H1 (cell line): ENCODE data around the gene QSER1. TPM values are rescaled to one million over a fixed set of nuclear protein-coding genes. Genes with fewer than 3 reads are reported as not detected.

Experiments used
- CTCF ChIA-PET: fragments of 300-600 bp; sonication (Branson Sonifier 250); formaldehyde crosslinking; loops from one replicate; lab custom pipeline; 2021; ENCODE audit not compliant: partially characterized antibody; lab: Charles Lee
- POLR2A ChIA-PET: fragments of 300-600 bp; sonication (Branson Sonifier 250); formaldehyde crosslinking; loops from one replicate; lab custom pipeline; 2021; ENCODE audit warnings: inconsistent platforms; ENCODE audit not compliant: partially characterized antibody; lab: Charles Lee
- DNase-seq, 2 experiments: peaks; one replicate each; pipeline versions ENCODE4 v3.0.0 to v3.0.0-alpha.2; 2010 to 2022; ENCODE audit warnings: low spot score in 2 of 2, low read depth in 1 of 2, mixed read lengths in 1 of 2
- FAIRE-seq: peaks from 2 replicates; lab custom pipeline; 2011; peaks lifted over from hg19 to GRCh38; lab: Jason Lieb, UNC
- H2AFZ ChIP-seq: 2 replicates; pipeline ENCODE4 v1.8.1; 2012; ENCODE audit warnings: low read length, inconsistent platforms
- H2AK5ac ChIP-seq: 2 replicates; pipeline ENCODE4 v1.6.1; 2013; ENCODE audit warnings: low read depth, low read length
- H2BK120ac ChIP-seq: replicated peaks from 2 replicates; pipeline ENCODE3; 2013; ENCODE audit warnings: low read depth, low read length, inconsistent platforms
- H2BK12ac ChIP-seq: 2 replicates; pipeline ENCODE4 v1.6.1; 2013; ENCODE audit warnings: low read depth, low read length
- H2BK15ac ChIP-seq: 2 replicates; pipeline ENCODE4 v1.6.1; 2013; ENCODE audit warnings: low read length
- H2BK20ac ChIP-seq: 2 replicates; pipeline ENCODE4 v1.6.1; 2013; ENCODE audit warnings: low read length
- H2BK5ac ChIP-seq: 2 replicates; pipeline ENCODE4 v1.6.1; 2013; ENCODE audit warnings: low read depth, low read length
- H3K14ac ChIP-seq: 2 replicates; pipeline ENCODE4 v1.6.1; 2013; ENCODE audit warnings: inconsistent platforms; ENCODE audit not compliant: insufficient read length
- H3K18ac ChIP-seq: 2 replicates; pipeline ENCODE4 v1.6.1; 2013; ENCODE audit warnings: low read length; ENCODE audit errors: extremely low read depth
- H3K23ac ChIP-seq: 2 replicates; pipeline ENCODE4 v1.6.1; 2013; ENCODE audit warnings: inconsistent platforms; ENCODE audit not compliant: insufficient read length
- H3K23me2 ChIP-seq: 2 replicates; pipeline ENCODE4 v1.6.1; 2013; ENCODE audit warnings: low read depth, low read length
- H3K27ac ChIP-seq: 2 replicates; pipeline ENCODE4 v1.6.1; 2011; ENCODE audit warnings: low read depth, low read length, inconsistent platforms
- H3K27me3 ChIP-seq, 4 experiments: replicated peaks in 1 of 4; 1 replicate in 1 of 4; 2 replicates in 3 of 4; pipeline versions ENCODE4 v1.6.1 to v1.8.1; 2011 to 2013; ENCODE audit warnings: low read length in 3 of 4, mild to moderate bottlenecking in 3 of 4, inconsistent platforms in 2 of 4, mixed read lengths in 2 of 4, moderate library complexity in 1 of 4; ENCODE audit not compliant: control insufficient read depth in 3 of 4, insufficient read depth in 3 of 4; ENCODE audit errors: extremely low read depth in 1 of 4
- H3K36me3 ChIP-seq, 4 experiments: 2 replicates each; pipeline versions ENCODE4 v1.6.1 to v1.8.1; 2011 to 2013; ENCODE audit warnings: mild to moderate bottlenecking in 4 of 4, low read length in 3 of 4, moderate library complexity in 2 of 4, control low read depth in 1 of 4, inconsistent platforms in 1 of 4; ENCODE audit not compliant: insufficient read depth in 4 of 4, control insufficient read depth in 2 of 4
- H3K4ac ChIP-seq: replicated peaks from 2 replicates; pipeline ENCODE3; 2013; ENCODE audit warnings: low read length, low read depth, mixed read lengths, inconsistent platforms; ENCODE audit not compliant: insufficient read length
- H3K4me1 ChIP-seq, 4 experiments: replicated peaks in 1 of 4; 1 replicate in 1 of 4; 2 replicates in 3 of 4; pipeline versions ENCODE4 v1.6.1 to v1.8.1; 2011 to 2013; ENCODE audit warnings: low read length in 3 of 4, inconsistent platforms in 2 of 4, mixed read lengths in 1 of 4; ENCODE audit not compliant: insufficient read depth in 4 of 4, control insufficient read depth in 3 of 4
- H3K4me2 ChIP-seq, 2 experiments: 2 replicates each; pipeline versions ENCODE4 v1.6.1 to v1.8.1; 2011 to 2013; ENCODE audit warnings: low read depth in 2 of 2, low read length in 2 of 2, control low read depth in 1 of 2, inconsistent platforms in 1 of 2, mild to moderate bottlenecking in 1 of 2; ENCODE audit not compliant: insufficient read depth in 1 of 2
- H3K4me3 ChIP-seq, 4 experiments: fragments of 200-600, 300-600 bp in 1 of 4; sonication (generic), shearing (Covaris generic), sonication (Bioruptor Twin) in 1 of 4; 2 replicates each; pipeline versions ENCODE4 v1.5.1 to v1.8.1; 2011 to 2016; ENCODE audit warnings: low read length in 4 of 4, low read depth in 3 of 4, control low read depth in 2 of 4, inconsistent platforms in 2 of 4, mild to moderate bottlenecking in 2 of 4, mixed read lengths in 1 of 4, moderate library complexity in 1 of 4; ENCODE audit not compliant: insufficient read depth in 2 of 4; ENCODE audit errors: extremely low read depth in 1 of 4
- H3K56ac ChIP-seq: replicated peaks from 2 replicates; pipeline ENCODE3; 2013; ENCODE audit warnings: low read depth, mild to moderate bottlenecking, mixed read lengths, low read length, inconsistent platforms; ENCODE audit not compliant: insufficient read length
- H3K79me1 ChIP-seq: 2 replicates; pipeline ENCODE4 v1.6.1; 2013; ENCODE audit warnings: low read depth, low read length, control low read depth
- H3K79me2 ChIP-seq, 2 experiments: 2 replicates each; pipeline versions ENCODE4 v1.6.1 to v1.8.1; 2012 to 2013; ENCODE audit warnings: low read length in 2 of 2, mild to moderate bottlenecking in 2 of 2, inconsistent platforms in 1 of 2; ENCODE audit not compliant: insufficient read depth in 2 of 2, control insufficient read depth in 1 of 2
- H3K9ac ChIP-seq, 4 experiments: replicated peaks in 1 of 4; 1 replicate in 1 of 4; 2 replicates in 3 of 4; pipeline versions ENCODE4 v1.6.1 to v1.8.1; 2011 to 2013; ENCODE audit warnings: low read depth in 3 of 4, low read length in 3 of 4, control low read depth in 2 of 4, mild to moderate bottlenecking in 2 of 4, moderate library complexity in 2 of 4, inconsistent platforms in 1 of 4; ENCODE audit errors: extremely low read depth in 1 of 4
- H3K9me3 ChIP-seq, 2 experiments: 2 replicates each; pipeline versions ENCODE4 v1.6.1 to v1.8.1; 2012 to 2013; ENCODE audit warnings: mild to moderate bottlenecking in 2 of 2, moderate library complexity in 2 of 2, control low read depth in 1 of 2, inconsistent platforms in 1 of 2, low read depth in 1 of 2, low read length in 1 of 2, mixed read lengths in 1 of 2; ENCODE audit not compliant: insufficient read depth in 2 of 2
- H4K20me1 ChIP-seq, 2 experiments: replicated peaks in 1 of 2; 2 replicates each; pipeline versions ENCODE3 to v1.8.1; 2011 to 2013; ENCODE audit warnings: inconsistent platforms in 2 of 2, low read length in 2 of 2, mild to moderate bottlenecking in 1 of 2; ENCODE audit not compliant: insufficient read depth in 2 of 2, control insufficient read depth in 1 of 2
- H4K5ac ChIP-seq: 2 replicates; pipeline ENCODE4 v1.6.1; 2013; ENCODE audit warnings: low read length, low read depth, mixed read lengths, inconsistent platforms; ENCODE audit not compliant: insufficient read length
- H4K8ac ChIP-seq: 2 replicates; pipeline ENCODE4 v1.8.0; 2013; ENCODE audit warnings: mild to moderate bottlenecking, moderate library complexity, low read length, inconsistent platforms; ENCODE audit not compliant: insufficient read depth; ENCODE audit errors: extremely low read depth
- H4K91ac ChIP-seq: replicated peaks from 2 replicates; pipeline ENCODE3; 2013; ENCODE audit warnings: low read length, mixed read lengths, inconsistent platforms; ENCODE audit not compliant: insufficient read length
- MAX ChIP-seq: IDR thresholded peaks from 2 replicates; pipeline ENCODE4 v1.6.1; 2012; ENCODE audit warnings: inconsistent platforms
- POLR2A ChIP-seq, 2 experiments: IDR thresholded peaks; 1 replicate in 1 of 2; 2 replicates in 1 of 2; pipeline ENCODE4 v1.6.1; 2011; ENCODE audit warnings: low read depth in 2 of 2, low read length in 2 of 2, mild to moderate bottlenecking in 2 of 2; ENCODE audit errors: control extremely low read depth in 1 of 2
- POLR2AphosphoS5 ChIP-seq: IDR thresholded peaks from 2 replicates; pipeline ENCODE4 v1.6.1; 2011; ENCODE audit warnings: low read depth, low read length
- POU5F1 ChIP-seq: IDR thresholded peaks from 2 replicates; pipeline ENCODE4 v1.6.1; 2011; ENCODE audit warnings: low read depth, mild to moderate bottlenecking, low read length, moderate library complexity
- RNF2 ChIP-seq: fragments of 200-900, 300-1000 bp; sonication (generic); IDR thresholded peaks from 2 replicates; pipeline ENCODE4 v1.7.1; 2016; ENCODE audit warnings: borderline replicate concordance, low read depth, mild to moderate bottlenecking, antibody characterized with exemption, low read length; ENCODE audit not compliant: poor library complexity, severe bottlenecking; ENCODE audit errors: missing control alignments
- TCF12 ChIP-seq: IDR thresholded peaks from 2 replicates; pipeline ENCODE4 v1.6.1; 2011; ENCODE audit warnings: low read depth, mild to moderate bottlenecking, low read length
- WGBS, 2 experiments: shearing (Covaris generic) in 1 of 2; methylation state at CpG; one replicate each; pipeline versions ENCODE4 v1.1.6 to v1.1.7; 2013 to 2015; ENCODE audit warnings: low lambda C conversion rate in 2 of 2, mixed read lengths in 2 of 2, inconsistent platforms in 1 of 2, low coverage in 1 of 2, missing lambda C conversion rate in 1 of 2; ENCODE audit not compliant: insufficient replicate concordance in 2 of 2, insufficient coverage in 1 of 2, insufficient read length in 1 of 2; ENCODE audit errors: extremely low coverage in 1 of 2, missing lambda C conversion rate in 1 of 2; 5-methylcytosine and 5-hydroxymethylcytosine counted together
- polyA plus RNA-seq, 7 experiments: library from polyadenylated mRNA; depleted of rRNA in 3 of 7; stranded (reverse) in 5 of 7; unstranded in 2 of 7; fragments of >200 nt in 5 of 7; fragments of 200-250 nt in 2 of 7; gene quantifications; 1 replicate in 5 of 7; 2 replicates in 1 of 7; 4 replicates in 1 of 7; pipeline versions ENCODE4 v1.2.1 to v1.2.3, GENCODE V29; 2011 to 2013; ENCODE audit warnings: missing spikeins in 2 of 7, mixed read lengths in 2 of 7
- total RNA-seq: library from RNA; stranded (reverse); fragmentation: NEBNext Ultra II Directional; extraction: Animal tissue kit (Norgen Biotek cat#: 25700); gene quantifications from 2 replicates; pipeline ENCODE4 v1.2.1, GENCODE V29; 2021
- TF ChIP-seq, protein P1 (sequence below): IDR thresholded peaks from 2 replicates; pipeline ENCODE4 v1.6.1; 2011; ENCODE audit warnings: low read length, improper control_type of control experiment

QSER1 gene
- total and polyA plus RNA-seq, 2 of the 8 experiments (the other 6 are each of a cell fraction or from before 2014, with no cell fraction given): 29.3 to 117 TPM

DNA sequence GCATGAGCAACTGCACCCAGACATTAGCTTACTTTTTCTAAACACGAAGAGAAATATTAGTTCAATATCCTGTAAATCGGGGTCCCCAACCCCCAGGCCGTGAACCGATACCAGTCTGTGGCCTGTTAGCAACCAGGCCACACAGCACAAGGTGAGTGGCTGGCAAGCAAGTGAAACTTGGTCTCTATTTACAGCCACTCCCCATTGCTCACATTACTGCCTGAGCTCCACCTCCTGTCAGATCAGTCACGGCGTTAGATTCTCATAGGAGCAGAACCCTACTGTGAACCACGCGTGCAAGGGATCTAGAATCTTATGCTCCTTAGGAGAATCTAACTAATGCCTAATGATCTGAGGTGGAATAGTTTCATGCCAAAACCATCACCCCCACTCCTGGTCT, 95.2 kb downstream of the QSER1 start:
- no peak overlapping the region for H3K23ac ChIP-seq
- no peak overlapping the region for H3K27ac ChIP-seq
- no peaks in the 10 kb centered on the region for H3K79me1 ChIP-seq
- no peaks in the 10 kb centered on the region for H4K20me1 ChIP-seq
- ChIA-PET POLR2A (interaction anchor here (0.9 to 1.5 kb wide), 2 partner anchors 12 to 15 kb away, joined by 3 read pairs; no protein-coding TSS in a partner anchor), CTCF (interaction anchor here (0.6 to 1.8 kb wide), 2 partner anchors 78 to 79 kb away, joined by 5 to 6 read pairs; no protein-coding TSS in a partner anchor)
- H3K4me2 ChIP-seq: no peak overlapping the region
- H2BK20ac ChIP-seq: no peak overlapping the region
- no peaks in the 10 kb centered on the region for H3K36me3 ChIP-seq
- H4K91ac ChIP-seq: no peak overlapping the region
- H3K4ac ChIP-seq: no peak overlapping the region
- H4K5ac ChIP-seq: no peak overlapping the region
- no peak overlapping the region for H2AFZ ChIP-seq
- no peak overlapping the region for H3K56ac ChIP-seq
- no peak for DNase-seq
- no peak overlapping the region for H2BK5ac ChIP-seq
- no peaks in the 10 kb centered on the region for H3K27me3 ChIP-seq
- peaks cover 0 to 2% (median 0%) of the 10 kb centered on the region in 4 experiments; a peak in 1 of 7 replicates for H3K4me1 ChIP-seq
- H2BK120ac ChIP-seq: no peak overlapping the region
- no peaks in the 10 kb centered on the region for H3K23me2 ChIP-seq
- no peak overlapping the region for H3K14ac ChIP-seq
- H2BK12ac ChIP-seq: no peak overlapping the region
- no peak for TF ChIP-seq TCF12
- no peak for TF ChIP-seq RNF2
- no peak for TF ChIP-seq POU5F1
- TF ChIP-seq MAX: no peak
- TF ChIP-seq POLR2AphosphoS5: no peak
- TF ChIP-seq, protein P1, sequence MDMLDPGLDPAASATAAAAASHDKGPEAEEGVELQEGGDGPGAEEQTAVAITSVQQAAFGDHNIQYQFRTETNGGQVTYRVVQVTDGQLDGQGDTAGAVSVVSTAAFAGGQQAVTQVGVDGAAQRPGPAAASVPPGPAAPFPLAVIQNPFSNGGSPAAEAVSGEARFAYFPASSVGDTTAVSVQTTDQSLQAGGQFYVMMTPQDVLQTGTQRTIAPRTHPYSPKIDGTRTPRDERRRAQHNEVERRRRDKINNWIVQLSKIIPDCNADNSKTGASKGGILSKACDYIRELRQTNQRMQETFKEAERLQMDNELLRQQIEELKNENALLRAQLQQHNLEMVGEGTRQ: no peak
- TF ChIP-seq POLR2A (IDR thresholded peaks at IDR 0.05; ENCODE audit: control extremely low read depth in 1 of 2, low read depth in 2 of 2, low read length in 2 of 2): no peak
- no peak overlapping the region for H2BK15ac ChIP-seq
- 84% methylated on average over 8 of the region's 8 CpGs; no CpG with 5 or more reads in 1 of the 2 experiments for WGBS, 2 experiments
- H4K8ac ChIP-seq: no peak overlapping the region
- no peak overlapping the region for H3K4me3 ChIP-seq
- H3K9ac ChIP-seq: no peak overlapping the region
- H2AK5ac ChIP-seq: no peak overlapping the region
- H3K18ac ChIP-seq: no peak overlapping the region
- no peaks in the 10 kb centered on the region for H3K79me2 ChIP-seq
- no peak for FAIRE-seq
- peaks cover 0 to 4% of the 10 kb centered on the region in 2 experiments; a peak in 1 of 4 replicates for H3K9me3 ChIP-seq
